Dermis microvascular lymphatic vessel endothelial cell (primary cell): ENCODE measurements around the gene TBC1D23. TPM values are rescaled to one million over a fixed set of nuclear protein-coding genes. Genes with fewer than 3 reads are reported as not detected.
"Not testable (repeated sequence)": the region's sequence is repeated elsewhere in the genome, so short reads cannot be mapped to it uniquely, and the experiment has no call there.

Source experiments
- DNase-seq, 2 donors: peaks; one replicate each; pipeline versions ENCODE4 v3.0.0 to v3.0.0-alpha.2; 2010; ENCODE audit warnings: low read depth in 2 of 2
- total RNA-seq: library from RNA; depleted of rRNA; stranded (reverse); fragments of >200 nt; gene quantifications from 2 replicates; pipeline ENCODE4 v1.2.1, GENCODE V29; 2014

TBC1D23 gene
- 30.2 and 31.7 TPM in 2 replicates for total RNA-seq

DNA sequence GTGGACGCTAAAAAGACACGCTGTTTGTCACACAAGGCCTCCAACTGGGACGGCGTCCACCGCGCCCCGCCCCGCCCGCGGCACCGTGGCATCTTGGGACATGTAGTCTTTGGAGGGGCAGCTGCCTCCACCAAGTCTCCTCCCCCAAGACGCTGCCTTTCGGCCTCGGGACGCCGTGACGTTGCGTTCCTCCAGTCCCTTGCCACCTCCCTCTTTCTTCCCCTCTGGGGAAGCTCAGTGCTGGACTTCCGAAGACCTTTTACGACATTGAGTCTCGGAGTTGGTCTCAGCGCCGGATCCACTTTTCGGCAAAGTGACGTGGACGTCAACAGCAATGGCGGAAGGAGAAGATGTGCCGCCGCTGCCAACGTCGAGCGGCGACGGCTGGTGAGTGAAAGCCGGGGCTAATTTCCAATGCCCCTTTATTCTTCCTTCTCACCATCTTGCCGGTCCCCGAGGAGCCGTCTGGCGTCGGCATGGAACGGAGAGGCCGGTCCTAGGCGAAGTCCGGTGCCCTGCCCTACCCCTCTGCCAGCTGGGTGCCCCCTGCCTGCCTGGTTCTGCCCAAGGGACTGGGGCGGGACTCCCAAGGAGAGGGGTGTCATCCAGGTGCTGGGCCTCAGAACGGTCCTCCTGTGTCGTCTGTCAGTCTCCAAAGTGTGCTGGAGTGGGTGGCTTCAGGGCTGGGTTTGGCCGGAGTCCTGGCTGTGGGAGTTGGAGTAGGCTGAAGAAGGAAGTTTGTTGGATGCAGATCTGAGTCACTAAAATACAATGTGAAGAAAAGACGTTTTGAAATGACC is at the start of gene TBC1D23:
TSS of gene TBC1D23 (plus strand) at position 308 of the 800 bp plus-strand sequence. CDS start at position 335, 27 bp downstream.
- peak; percentile 89 to 99 for DNase-seq

DNA sequence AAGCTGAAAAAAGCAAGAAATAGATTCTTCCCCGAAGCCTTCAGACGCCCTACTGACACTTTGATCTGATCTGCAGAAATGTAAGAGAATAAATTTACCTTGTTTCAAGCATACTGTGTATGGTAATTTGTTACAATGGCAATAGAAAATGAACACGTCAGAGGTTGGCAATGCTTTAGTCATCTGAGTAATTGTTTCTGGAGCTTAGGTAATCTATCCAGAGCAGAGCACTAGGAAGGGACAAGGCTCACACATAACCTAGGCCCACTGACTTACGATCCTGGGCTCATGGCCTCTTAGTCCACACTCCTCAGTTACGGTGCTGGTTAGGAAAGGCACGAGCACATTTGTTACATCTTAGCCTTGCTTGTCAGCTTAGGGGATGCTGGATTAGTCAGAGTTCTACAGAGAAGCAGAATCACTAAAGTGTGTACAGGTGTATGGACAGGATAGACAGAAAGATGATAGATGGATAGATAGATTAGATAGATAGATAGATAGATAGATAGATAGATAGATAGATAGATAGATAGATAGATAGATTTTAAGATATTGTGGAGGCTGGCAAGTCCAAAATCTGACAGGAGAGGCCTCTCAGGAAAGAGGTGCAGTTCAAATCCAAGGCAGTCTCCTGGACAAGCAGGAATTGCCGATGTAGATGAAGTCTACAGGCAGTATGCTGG is 46.8 kb upstream of the TBC1D23 start:
- no peak for DNase-seq

DNA sequence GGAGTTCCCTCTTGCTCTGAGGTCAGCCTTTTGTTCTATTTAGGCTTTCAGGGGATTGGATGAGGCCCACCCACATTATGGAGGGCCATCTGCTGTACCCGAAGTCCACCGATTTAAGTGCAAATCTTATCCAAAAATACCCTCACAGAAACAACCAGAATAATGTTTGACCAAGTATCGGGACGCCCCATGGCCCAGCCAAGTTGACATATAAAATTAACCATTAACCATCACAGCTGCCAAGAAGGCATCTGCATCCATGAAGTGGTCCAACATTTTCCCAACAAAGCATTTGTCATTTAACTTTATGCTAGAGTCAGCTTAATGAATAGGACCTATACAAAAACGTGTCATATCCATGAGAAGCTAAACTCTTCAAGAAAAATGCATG is 46.2 kb upstream of the TBC1D23 start:
- no peak for DNase-seq

DNA sequence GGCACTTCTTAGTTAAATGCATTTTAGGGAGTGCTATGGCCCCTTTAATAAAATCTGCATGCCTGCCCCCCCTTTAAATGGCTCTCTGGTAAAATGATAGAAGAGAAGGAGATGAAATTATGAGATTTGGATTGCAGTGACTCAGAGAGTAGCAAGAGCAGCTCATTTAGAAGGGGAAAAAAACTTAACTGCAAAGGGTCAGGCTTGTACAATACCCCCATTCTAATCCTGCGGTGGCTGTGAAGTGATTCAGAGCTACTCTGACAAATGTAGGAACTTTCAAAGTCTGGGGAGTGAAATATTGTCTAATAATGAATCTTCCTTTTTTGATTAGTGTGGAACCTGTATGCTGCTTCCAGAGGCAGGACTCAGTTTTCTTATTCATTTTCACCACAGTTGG is 44.1 kb upstream of the TBC1D23 start:
- DNase-seq, result no peak

DNA sequence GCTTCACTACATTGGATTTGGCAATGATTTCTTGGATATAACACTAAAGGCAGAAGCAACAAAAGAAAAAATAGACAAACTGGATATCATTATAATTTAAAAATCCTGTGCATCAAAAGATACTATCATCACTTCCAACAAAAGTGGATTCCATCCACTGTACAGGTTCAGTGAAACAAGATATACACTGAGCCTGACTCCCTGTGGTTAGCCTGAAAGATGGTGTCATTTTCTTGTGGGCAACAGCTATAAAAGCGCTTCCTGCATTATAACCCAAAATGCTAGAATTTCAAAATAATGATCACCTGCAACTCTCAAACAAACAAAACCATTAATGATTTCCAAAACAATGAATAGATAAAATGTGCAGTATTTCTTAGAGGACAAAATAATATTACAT is 39.6 kb upstream of the TBC1D23 start:
- no peak for DNase-seq

DNA sequence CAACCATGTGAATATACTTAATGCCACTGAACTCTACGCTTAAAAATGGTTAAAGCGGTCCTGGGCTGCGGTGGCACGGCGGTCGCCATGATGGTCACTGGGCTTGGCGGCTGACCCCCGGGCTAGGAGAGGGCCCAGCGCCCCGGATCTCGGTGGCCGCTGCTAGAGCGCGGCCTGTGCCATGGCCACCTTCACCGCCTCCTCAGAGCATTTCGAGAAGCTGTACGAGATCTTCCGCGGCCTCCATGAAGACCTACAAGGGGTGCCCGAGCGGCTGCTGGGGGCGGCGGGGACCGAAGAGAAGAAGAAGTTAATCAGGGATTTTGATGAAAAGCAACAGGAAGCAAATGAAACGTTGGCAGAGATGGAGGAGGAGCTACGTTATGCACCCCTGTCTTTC is 35.6 kb upstream of the TBC1D23 start:
- no peak for DNase-seq

DNA sequence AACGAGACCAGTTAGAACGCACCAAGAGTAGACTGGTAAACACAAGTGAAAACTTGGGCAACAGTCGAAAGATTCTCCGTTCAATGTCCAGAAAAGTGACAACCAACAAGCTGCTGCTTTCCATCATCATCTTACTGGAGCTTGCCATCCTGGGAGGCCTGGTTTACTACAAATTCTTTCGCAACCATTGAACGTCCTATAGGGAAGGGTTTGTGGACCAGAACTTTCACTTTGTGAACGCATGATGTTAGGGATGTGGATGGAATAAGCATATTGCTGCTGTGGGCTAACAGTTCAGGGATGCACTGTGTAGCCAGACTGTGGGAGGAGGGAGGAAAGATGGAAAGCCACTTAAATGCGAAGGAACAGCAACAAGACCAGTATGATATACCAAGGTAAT is 34.9 kb upstream of the TBC1D23 start:
- DNase-seq, result no peak

DNA sequence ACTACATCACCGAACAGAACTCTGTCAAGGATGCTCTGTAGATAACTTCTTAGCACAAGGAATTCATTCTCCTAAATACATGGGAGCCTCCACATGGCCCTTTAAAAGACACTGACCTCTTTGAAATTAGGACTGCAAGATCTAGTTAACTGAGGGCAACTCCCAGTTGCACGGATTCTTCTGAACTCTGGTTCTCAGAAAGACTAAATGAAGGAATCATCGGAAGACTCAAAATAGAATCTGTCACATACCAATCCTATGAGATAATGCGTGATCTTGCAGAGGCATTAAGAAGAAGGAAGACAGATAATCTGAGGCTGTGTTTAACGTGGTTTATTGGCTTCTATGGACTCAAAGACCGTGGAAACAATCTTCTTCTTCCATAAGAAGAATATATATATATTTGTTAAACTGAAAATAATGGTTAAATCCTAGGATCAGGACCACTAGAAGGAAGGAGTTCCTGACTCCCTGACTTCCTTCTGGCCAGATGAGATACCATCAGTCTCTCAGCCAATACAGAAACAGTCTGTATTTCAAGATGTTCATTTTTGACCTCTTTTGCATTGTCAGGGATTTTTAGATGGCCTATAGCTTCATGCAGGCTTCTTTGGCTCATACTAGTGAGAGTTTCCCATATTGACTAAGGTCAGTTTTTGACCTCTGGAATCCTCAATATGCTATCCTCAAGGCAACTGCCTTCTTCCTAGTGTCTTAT is 33.9 kb upstream of the TBC1D23 start:
- no peak for DNase-seq

DNA sequence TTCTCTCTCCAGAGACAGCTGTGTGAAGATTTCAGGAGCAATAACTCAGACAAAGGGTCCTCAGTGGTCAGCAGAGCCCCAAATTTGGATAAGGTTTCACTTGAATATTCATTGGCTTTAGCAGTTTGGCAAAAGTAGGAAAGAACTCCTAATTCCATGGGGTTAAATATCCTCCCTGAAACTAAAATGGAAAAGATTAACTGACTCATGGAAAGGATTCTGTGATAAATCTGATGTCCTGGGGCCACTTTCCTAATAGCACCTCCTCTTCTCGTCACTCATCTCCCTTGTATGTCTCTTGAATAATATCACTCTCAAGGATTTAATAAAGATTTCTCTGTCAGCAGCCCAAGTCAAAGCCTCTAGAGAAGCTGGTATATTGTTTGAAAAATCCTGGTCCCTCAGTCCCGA is 33.3 kb upstream of the TBC1D23 start:
- no peak for DNase-seq

DNA sequence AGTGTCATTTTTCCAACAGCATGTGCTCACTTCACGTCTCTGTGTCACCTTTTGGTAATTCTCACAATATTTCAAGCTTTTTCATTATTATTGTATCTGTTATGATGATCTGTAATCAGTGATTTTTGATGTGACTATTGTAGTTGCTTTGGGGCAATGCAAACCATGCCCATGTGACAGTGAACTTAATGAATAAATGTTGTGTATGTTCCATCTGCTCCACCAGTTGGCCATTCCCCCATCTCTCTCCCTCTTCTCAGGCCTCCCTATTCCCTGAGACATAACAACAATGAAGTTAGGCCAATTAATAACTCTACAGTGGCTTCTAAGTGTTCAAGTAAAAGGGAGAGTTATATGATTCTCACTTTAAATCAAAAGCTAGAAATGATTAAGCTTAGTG is 32.5 kb upstream of the TBC1D23 start:
- DNase-seq, result no peak

DNA sequence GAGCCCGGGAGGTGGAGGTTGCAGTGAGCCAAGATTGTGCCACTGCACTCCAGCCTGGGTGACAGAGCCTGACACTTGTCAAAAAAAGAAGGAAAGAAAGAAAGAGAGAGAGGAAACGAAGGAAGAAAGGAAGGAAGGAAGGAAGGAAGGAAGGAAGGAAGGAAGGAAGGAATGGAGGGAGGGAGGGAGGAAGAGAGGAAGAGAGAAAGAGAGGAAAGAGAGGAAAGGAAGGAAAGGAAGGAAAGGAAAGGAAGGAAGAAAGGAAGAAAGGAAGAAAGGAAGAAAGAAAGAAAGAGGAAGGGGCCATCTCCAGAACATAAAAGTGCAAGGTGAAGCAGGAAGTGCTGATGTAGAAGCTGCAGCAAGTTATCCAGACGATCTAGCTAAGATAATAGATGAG is 31.6 kb upstream of the TBC1D23 start:
- DNase-seq, result not testable (repeated sequence)

DNA sequence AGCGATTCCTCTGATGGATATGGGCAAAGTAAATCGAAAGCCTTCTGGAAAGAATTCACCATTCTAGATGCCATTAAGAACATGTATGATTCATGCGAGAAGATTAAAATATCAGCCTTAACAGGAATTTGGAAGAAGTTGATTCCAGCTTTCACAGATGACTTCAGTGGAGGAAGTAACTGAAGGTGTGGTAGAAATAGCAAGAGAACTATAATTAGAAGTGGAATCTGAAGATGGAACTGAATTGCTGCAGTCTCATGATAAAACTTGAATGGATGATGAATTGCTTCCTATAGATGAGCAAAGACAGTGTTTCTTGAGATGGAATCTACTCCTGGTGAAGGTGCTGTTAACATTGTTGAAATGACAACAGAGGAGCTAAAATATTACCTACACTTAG is 30.1 kb upstream of the TBC1D23 start:
- no peak for DNase-seq

DNA sequence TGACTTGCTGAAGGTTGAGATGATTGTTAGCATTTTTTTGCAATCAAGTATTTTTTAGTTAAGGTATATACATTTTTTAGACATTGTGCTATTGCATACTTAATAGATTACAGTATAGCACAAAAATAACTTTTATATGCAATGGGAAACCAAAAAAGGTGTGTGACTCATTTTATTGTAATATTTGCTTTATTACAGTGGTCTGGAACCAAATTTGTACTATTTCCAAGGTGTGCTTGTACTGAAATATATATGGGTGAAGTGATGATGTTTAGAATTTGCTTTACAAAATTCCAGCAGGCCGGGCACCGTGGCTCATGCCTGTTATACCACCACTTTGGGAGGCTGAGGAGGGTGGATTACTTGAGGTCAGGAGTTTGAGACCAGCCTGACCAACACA is 29.1 kb upstream of the TBC1D23 start:
- no peak for DNase-seq

DNA sequence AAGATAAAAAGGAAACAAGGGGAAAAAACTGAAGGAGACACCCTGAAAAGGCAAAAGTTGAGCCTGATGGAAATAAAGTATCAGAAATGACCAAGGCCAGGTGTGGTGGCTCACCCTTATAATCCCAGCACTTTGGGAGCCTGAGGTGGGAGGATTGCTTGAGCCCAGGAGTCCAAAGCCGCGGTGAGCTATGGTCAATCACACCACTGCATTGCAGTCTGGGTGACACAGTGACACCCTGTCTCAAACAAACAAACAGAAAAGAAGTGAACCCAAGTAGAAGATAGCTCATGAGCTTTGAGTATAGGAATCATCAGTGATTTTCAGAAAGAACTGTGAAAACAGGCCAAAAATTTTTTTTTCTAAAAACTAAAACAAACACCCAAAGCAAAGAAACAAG is 26.4 kb upstream of the TBC1D23 start:
- no peak for DNase-seq

DNA sequence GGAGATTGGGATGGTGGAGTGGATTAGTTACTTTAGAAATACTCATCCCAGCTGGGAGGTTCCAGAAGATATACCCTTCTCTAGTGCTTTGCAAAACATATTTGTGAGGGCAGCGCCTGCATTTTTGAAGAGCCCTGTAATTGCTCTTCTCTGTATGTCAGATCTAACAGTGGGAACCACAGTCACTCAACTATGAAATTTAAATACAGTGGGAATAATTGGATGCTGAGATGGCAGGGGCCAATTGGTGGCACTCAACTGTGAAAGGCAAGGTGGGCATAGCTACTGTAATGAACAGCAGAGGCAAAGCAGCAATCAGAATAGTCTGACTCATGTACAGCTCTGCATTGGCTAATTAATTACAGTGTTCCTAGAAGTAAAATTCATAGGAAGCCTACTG is 22.2 kb upstream of the TBC1D23 start:
- DNase-seq, result no peak

DNA sequence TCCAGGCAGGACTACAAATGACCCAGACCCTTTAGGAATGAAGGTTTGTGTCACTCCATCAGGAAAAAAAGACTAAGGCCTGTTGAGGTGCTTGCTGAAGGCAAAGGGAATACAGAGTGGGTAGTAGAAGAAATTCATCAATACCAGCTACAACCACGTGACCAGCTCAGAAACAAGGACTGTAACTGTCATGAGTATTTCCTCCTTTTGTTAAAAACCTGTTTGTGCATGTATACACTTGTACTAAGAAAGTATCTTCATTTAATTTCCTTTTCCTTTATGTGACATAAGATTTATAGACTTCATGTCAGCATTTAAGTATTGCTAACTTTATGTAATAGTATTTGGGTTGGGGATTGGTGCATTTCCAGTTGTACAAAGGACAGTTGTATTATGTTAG is 18.3 kb upstream of the TBC1D23 start:
- peak in 1 of 2 donors; percentile 14 for DNase-seq

DNA sequence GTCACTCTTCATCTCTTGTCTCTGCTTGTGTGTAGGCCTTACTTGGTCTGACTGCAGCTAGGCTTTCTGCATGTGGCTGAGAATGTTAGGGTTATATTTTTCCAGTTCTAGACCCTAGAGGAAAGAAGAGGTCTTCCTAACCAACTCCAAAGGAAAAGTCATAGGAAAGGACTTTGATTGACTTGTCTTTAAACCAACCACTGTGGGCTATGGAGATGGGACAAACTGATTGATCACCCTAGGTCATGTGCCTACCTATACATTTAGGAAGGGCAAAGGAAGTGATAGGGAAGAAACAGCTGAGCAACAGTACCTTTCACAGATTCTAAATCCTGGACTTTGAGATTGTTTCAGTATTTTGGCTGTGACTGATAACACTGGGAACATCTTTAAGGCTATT is 16.5 kb upstream of the TBC1D23 start:
- DNase-seq, result no peak

DNA sequence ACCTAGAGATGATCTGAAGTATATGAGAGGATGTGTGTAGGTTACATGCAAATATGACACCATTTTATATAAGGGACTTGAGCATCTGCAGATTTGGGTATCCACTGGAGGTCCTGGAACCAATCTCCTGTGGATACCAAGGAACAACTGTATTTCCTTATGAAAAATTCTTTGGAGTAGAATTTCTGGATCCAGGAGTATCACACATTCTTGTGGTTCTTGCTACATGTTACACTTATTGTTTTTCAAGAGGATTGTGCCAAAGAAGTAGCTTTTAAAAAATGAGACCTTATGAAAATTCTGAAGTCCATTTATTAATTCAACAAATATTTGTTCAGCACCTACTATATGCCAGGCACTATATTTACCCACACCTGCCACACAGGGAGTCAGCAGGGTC is 15.7 kb upstream of the TBC1D23 start:
- DNase-seq, result no peak

DNA sequence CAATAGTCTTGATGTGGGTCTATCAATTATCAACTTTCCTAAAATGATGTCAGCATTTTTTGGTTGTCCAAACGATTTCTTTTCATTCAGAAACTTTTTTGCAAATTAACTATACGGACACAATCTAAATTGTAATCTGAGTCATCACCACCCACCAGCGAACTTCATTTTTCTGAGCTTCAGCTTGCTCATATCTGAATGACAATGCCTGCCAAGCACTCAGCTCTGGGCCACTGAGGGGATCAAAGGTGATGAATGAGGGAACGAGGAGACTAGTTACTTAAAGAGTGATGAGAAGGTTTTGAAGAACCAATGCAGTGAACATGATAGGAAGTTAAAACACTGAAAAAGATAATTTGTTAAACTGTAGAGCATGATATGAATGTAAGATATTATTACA is 14.9 kb upstream of the TBC1D23 start:
- no peak for DNase-seq

DNA sequence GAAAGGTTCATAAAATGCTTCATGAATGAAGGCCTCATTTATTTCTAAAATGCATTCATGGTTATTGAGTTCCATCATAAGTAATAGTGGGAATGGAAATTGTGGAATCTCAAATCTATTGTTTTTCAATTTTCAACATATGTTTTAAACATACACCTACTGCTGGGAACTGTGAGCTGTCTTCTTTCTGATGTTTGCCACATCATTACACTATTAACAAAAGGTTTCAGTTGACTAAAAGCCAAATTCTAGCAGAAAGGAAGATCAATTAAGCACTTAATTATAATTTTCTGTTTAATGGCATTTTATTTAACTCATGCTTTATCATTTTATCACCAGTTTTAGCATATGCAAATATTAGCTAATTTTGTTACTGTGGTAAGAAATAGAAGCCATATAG is 13.8 kb upstream of the TBC1D23 start:
- no peak for DNase-seq

DNA sequence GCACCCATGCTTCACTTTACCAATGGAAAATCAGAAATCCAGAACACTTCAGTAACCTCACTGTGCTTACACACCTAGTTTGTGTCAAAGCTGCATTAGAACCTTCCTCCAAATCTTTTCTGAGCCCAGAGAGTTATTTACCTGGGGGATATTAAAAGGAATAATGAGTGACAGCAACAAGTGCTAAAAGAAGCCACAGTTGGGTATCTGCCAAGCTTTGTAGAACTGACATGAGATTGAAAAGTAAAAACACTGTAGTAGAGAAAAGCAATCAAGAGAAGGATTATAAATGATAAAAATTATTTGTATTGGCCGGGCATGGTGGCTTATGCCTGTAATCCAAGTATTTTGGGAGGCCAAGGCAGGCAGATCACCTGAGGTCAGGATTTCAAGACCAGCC is 8.8 kb upstream of the TBC1D23 start:
- DNase-seq, result no peak

DNA sequence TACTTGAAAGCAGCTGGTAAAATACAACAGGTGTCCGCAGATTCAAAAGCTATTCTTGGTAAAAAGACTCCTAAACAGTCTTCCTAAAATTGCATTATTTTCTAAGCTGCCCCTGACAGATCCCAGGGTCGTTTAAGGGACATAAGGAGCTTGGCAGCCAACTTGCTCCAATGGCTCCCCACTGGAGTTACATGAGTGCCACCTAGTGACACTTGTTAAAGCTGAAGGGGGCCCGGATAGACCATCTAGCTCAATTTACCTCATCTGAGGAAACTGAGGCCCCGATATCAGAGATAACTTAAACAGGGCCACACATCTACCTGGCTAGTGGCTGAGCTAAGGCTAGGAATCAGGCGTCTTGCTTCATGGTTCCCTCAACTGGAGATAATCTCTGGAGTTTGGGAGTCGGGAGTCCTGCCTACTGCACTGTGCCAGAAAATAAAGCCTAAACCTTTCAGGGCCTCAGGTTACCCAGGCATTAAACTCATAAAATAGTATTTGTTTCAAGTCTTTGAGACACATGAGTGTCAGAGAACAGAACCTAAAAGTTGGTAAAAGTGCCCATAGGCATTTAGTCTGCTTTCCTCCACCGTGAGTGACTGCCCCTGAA is 6.5 kb upstream of the TBC1D23 start:
- DNase-seq, result peak; percentile 56 to 80
